Effector CD8-positive, alpha-beta T cell (primary cell): ENCODE measurements around the gene CMTR2.

Source experiments
- DNase-seq: peaks from one replicate; lab custom pipeline; 2025; lab: John Stamatoyannopoulos, UW

The CMTR2 gene

DNA sequence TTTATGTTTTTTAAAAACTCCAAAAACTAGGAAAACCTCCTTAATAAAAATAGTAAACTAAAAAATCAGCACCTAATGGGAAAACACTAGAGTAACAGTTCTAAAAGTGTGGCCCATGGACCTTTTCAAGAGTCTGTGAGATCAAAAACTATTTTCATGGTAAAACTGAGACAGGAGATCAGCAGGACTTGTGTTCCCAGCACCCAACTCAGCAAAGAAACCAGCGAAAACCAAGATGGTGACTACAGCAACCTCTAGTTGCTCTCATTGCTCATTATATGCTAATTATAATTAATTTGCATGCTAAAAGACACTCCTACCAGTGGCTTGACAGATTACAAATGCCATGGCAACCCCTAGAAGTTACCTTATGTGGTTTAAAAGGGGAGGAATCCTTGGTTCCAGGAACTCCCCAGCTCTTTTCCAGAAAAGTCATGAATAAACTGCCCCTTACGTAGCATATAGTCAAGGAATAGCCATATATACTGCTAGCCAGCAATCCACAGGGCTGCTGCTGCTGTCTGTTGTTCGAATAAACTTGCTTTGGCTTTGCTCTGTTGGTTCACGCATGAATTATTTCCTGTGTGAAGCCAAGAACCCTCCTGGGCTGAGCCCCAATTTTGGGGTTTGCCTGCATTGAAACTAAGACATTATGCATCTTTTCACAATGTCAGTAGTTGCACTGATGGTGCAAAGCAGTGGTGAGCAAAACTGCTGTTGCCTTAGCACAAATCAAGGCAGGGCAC is 12.4 kb downstream of the CMTR2 start:
- DNase-seq, result no peak

DNA sequence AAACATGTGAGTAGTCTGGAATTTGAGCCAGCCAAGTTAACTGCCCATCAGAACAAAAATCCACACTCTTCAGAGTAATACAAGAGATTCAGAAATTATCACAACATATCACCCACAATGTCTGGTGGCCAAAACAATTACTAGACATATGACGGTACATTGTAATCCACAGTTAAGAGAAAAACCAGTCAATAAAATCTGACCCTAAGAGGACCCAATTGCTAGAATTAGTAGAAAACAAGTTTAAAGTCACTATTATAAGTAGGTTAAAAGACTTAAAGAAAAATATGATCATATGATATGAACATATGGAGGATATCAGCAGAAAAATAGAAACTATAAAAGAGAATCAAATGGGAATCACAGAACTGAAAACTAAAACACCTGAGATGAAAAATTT is 15.8 kb downstream of the CMTR2 start:
- DNase-seq, result no peak

DNA sequence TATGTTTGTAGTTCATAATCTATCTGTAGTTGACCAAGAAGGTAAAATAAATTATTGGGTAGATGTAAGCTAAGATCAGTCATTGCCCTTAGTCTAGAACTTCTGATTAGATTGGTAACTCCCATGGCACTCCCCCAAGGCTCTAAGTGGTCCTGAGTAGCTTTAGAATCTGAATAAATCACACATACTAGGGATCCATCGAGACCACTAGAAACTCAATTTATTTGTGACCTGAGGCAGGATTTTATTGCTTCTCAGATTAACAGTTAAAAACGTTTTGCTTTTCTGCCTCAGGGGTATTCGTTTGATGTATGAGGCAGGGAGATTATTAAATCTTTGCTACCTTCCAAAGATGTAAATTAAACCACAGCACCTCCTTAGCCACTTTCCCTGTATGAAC is 24.9 kb downstream of the CMTR2 start:
- no peak for DNase-seq

DNA sequence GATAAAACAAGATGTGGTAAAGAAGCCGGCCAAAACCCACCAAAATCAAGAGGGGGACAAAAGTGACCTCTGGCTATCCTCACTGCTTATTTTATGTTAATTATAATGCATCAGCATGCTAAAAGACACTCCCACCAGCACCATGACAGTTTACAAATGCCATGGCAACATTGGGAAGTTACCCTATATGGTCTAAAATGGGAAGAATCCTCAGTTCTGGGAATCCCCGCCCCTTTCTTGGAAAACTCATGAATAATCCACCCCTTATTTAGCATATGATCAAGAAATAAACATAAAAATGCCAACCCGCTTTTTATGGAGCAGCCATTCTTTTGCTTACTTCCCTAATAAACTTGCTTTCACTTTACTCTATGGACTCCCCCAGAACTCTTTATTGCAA is 25.6 kb downstream of the CMTR2 start:
- DNase-seq, result no peak

DNA sequence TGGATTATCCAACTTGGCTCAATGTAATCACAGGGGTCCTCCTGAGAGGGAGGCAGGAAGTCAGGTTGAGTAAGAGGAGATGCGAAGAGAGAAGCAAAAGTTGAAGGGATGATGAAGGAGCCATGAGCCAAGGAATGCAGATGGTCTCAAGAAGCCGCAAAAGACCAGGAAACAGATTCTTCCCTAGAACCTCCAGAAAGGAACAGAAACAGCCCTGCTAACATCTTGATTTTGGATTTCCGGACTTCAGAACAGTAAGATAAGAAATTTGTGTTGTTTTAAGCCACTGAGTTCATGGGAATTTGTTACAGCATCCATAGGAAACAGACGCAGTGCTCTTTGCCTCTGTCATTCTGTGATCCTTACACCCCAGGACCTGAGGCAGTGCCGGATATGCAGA is 26.8 kb downstream of the CMTR2 start:
- DNase-seq, result no peak

- DNase-seq, result no peak
These were observed 28.2 kb downstream of the CMTR2 start for GRCh38 chr16:71260995-71261394.

DNA sequence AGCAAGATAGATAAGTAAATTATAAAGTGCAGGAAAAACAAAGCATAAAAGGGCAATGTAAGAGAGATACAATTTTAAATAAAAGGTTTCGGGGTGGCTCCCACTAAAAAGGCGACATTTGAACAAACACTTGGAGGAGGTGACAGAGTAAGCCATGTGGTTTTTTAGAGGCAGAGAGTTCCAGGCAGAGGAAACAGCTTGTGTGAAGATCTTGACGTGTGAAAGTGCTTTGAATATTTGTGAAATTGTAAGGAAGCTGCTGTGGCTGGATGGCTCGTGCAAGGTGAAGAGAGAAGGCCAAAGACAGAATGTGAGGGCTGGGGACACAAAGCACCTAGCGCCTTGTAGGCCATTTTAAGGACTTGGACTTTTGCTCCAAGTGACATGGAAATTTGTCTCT is 30.1 kb downstream of the CMTR2 start:
- DNase-seq, result no peak

DNA sequence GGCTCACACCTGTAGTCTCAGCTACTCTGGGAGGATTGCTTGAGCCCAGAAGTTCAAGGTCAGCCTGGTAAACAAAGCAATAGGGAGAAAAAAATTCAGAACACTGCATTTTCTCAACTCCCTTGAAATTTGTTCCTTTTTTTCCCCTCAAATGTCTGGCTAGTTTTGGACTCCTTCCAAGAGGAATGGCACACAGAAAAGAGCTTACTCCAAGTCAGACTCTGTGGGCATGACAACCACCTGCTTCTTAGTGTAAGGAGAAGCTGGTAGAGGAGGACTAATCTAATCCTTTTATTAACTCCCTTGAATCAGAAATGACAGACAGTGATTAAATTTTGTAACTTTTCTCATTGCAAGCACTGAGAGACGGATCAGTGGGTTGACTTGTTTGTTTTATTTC is 30.8 kb downstream of the CMTR2 start:
- DNase-seq, result no peak

- DNase-seq, result no peak
These were observed 31.4 kb downstream of the CMTR2 start for GRCh38 chr16:71257768-71258167.

GRCh38 chr16:71255721-71256120 is 33.5 kb downstream of the CMTR2 start:
- no peak for DNase-seq

GRCh38 chr16:71254832-71255525 is 34.2 kb downstream of the CMTR2 start:
- DNase-seq, result no peak

- DNase-seq, result no peak
These were observed 38.6 kb downstream of the CMTR2 start for GRCh38 chr16:71250461-71251235.

DNA sequence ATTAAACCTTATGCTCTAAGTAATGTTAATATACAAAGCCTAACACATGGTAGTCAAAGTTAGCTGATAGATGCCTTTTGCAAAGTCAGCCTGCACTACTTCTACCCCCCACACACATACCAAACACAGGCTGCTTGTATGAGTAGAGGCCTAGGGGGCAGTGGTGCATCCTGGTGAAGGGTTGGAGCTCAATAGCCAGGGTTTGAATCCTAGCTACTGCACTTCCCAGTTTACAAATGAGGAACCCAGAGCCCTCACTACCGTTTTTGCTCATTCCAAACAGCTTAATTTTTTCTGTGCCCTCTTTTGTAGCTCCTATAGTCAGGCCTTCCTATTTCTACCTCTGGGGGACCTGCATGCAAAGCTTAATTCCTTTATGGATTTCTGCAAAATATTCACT is 39.8 kb downstream of the CMTR2 start:
- no peak for DNase-seq

GRCh38 chr16:71247478-71247877 is 41.7 kb downstream of the CMTR2 start:
- no peak for DNase-seq

DNA sequence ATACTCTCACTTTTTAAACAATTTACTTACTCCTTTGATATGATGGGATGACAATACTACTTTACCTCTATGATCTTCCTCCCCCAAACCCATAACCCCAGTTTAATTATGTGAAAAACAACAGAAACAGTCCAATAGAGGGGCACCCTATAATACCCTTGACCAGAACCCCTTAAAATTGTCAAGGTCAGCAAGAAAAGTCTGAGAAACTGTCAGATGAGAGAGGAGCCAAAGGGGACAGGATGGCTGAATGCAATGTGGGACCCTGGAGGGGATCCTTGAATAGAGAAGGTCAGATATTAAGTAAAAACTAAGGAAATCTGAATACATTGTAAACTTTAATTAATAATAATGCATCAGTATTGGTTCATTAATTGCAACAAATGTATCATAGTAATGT is 42.9 kb downstream of the CMTR2 start:
- DNase-seq, result no peak

GRCh38 chr16:71244521-71244920 is 44.7 kb downstream of the CMTR2 start:
- no peak for DNase-seq

DNA sequence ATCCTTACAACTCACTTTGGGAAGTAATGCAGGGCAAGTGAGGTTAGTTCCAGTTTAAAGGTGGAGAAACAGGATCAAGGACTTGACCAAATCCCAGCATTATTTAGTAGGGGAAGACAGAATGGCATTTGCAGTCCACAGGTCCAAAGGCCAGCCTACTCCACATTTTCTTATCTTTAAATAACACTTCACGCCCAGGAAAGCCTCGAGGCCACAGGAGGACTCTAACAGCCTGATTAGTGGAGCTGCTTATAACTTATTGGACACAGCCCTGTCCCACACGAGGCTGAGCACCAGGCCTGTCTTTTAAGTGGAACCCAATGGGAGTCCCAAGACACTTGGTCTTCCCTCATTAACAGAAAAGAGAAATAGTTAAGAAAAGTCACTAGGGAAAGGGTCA is 46.6 kb downstream of the CMTR2 start:
- DNase-seq, result no peak

GRCh38 chr16:71242036-71242435 is 47.2 kb downstream of the CMTR2 start:
- no peak for DNase-seq
